ENCODE measurements around the gene RRAS2.
A peak's percentile ranks its signal among the peaks of the same experiment; 100 is the strongest.

RRAS2 gene

DNA sequence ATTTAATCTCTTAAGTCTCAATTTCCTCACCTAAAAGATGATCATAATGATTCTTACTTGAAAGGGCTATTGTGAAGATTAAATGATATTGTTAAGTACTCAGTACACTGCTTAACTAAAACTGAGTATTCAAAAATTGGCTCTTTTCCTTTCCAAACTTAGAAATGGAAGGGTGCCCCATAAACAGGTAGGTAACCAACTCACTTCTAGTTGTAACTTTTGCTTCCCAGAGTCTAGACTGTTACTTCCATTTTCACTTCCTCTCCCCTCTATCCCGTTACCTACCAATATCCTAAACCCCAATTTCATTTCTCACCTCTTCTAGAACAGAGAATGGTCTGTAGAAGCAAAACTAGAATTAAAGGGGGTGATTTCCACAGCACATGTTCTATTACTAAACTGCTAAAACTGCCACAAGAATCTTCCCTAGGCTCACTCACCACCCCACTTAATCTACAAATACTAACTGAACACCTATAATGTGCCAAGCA, 50.0 kb downstream of the RRAS2 start:
- H3K27ac Mint-ChIP-seq: no peak overlapping the region
- H3K9me3 Mint-ChIP-seq: no peaks in the 10 kb centered on the region
- TF ChIP-seq, protein P1, sequence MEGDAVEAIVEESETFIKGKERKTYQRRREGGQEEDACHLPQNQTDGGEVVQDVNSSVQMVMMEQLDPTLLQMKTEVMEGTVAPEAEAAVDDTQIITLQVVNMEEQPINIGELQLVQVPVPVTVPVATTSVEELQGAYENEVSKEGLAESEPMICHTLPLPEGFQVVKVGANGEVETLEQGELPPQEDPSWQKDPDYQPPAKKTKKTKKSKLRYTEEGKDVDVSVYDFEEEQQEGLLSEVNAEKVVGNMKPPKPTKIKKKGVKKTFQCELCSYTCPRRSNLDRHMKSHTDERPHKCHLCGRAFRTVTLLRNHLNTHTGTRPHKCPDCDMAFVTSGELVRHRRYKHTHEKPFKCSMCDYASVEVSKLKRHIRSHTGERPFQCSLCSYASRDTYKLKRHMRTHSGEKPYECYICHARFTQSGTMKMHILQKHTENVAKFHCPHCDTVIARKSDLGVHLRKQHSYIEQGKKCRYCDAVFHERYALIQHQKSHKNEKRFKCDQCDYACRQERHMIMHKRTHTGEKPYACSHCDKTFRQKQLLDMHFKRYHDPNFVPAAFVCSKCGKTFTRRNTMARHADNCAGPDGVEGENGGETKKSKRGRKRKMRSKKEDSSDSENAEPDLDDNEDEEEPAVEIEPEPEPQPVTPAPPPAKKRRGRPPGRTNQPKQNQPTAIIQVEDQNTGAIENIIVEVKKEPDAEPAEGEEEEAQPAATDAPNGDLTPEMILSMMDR (IDR thresholded peaks at IDR 0.05; ENCODE audit: unreplicated experiment in 3 of 3): no peak
- H3K4me3 Mint-ChIP-seq: no peak overlapping the region
- no peaks in the 10 kb centered on the region for H3K27me3 Mint-ChIP-seq (ENCODE audit: low read depth)
- peaks cover 23% of the 10 kb centered on the region for H3K4me1 Mint-ChIP-seq
- H3K36me3 Mint-ChIP-seq (ENCODE audit: low read depth): no peaks in the 10 kb centered on the region

DNA sequence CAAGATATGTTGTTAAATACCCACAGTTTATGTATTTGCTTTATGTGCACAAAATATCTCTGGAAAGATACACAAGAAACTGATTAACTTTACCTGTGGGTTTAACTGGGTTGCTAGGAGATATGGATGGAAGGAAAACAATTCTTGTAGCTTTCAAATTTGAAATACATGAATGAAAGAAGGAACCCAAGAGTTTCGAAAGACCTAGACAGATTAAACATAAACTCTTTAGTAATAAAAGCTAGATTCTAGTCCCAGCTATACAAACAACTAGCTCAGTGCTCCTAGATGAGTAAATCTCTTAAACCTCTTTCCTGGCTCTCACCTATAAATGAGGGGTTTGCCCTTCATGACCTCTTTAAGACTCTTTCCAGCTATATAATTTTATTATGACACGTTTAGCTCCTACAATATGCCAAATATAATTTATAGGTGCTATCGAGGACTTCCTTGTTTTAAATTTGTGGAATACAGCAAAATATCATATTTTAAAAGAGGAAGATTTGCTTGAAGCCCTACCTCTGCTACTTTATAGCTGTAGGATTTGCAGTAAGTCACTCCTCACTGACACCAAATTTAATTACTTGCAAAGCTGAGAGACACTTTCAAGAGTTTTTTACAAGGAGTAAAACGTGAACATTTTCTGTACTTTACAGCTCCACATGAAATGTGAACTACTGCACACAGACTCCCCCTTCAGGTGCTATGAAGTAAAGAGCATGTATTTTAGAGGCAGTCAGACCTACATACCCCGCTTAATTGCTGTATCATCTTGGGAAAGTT, 50.7 kb downstream of the RRAS2 start:
- Mint-ChIP-seq H3K4me3 (no peak overlapping the region), H3K9me3 (no peaks in the 10 kb centered on the region), H3K27ac (peak overlapping the region in 1 of 3 experiments; percentile 19), H3K36me3 (ENCODE audit: low read depth) (no peaks in the 10 kb centered on the region), H3K27me3 (ENCODE audit: low read depth) (no peaks in the 10 kb centered on the region), H3K4me1 (peaks cover 23% of the 10 kb centered on the region)
- TF ChIP-seq, protein P1 (IDR thresholded peaks at IDR 0.05; ENCODE audit: unreplicated experiment in 3 of 3): peak; percentile 52 to 68 (median 59)

DNA sequence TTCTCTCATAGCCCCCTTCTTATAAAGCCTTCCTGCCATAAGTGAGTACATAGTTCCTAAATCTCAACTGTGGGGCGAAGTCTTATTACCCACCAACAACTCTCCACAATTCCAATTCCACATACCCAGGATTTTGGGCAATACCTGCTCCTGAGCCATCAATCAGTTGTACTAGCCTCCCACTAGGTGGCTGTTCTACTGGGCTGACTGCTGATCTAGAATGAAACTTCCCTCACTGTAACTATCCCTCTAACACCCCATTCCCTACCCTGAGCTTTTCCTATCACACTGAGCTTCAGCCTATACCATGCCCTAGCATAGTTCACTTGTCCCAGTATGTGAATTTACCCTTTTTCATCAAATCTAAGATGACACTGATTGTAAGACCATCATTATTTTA, 52.5 kb downstream of the RRAS2 start:
- Mint-ChIP-seq H3K9me3 (no peaks in the 10 kb centered on the region), H3K4me3 (no peak overlapping the region), H3K4me1 (peaks cover 27% of the 10 kb centered on the region), H3K27ac (peak overlapping the region; percentile 53 to 73 (median 70)), H3K27me3 (ENCODE audit: low read depth) (no peaks in the 10 kb centered on the region), H3K36me3 (ENCODE audit: low read depth) (no peaks in the 10 kb centered on the region)
- TF ChIP-seq, protein P1 (IDR thresholded peaks at IDR 0.05; ENCODE audit: unreplicated experiment in 3 of 3): no peak

DNA sequence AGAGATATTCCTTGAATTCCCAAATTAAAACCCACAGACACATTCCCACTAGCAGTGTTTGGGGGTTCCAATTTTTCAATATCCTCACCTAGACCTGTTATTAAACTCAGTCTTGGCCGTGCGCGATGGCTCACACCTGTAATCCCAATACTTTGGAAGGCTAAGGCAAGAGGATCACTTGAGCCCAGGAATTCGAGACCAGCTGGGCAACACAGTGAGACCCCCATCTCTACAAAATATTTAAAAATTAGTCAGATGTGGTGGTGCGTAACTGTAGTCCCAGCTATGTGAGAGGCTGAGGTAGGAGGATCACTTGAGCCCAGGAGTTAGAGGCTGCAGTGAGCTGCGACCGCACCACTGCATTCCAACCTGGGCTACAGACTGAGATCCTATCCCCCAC, 53.3 kb downstream of the RRAS2 start:
- Mint-ChIP-seq H3K4me1 (peaks cover 27% of the 10 kb centered on the region), H3K36me3 (ENCODE audit: low read depth) (no peaks in the 10 kb centered on the region), H3K4me3 (no peak overlapping the region)

DNA sequence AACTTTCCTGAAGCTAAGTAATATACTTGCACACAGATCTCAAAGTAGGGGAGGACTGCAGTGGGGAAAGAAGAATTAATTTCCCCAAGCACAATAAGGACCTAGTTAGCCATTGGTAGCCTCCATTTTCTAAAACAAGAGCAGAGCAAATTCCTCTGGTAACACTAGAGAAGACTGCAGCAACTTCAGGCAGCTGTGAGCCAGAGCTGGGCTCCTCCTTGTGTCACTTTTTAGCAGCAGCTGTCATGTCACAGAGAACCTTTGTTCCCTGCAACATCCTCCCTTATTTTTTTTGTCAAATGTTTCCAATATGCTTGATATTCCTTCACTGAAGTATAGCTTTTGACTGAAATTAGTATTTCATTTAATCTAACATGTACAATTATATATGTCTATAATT, 54.4 kb downstream of the RRAS2 start:
- H3K36me3 Mint-ChIP-seq (ENCODE audit: low read depth): no peaks in the 10 kb centered on the region
- no peak overlapping the region for H3K4me3 Mint-ChIP-seq
- H3K9me3 Mint-ChIP-seq: no peaks in the 10 kb centered on the region
- TF ChIP-seq, protein P1 (IDR thresholded peaks at IDR 0.05; ENCODE audit: unreplicated experiment in 3 of 3): no peak
- no peaks in the 10 kb centered on the region for H3K27me3 Mint-ChIP-seq (ENCODE audit: low read depth)
- H3K4me1 Mint-ChIP-seq: peaks cover 27% of the 10 kb centered on the region
- H3K27ac Mint-ChIP-seq: peak overlapping the region; percentile 65 to 78 (median 66)

More for the DNA sequence above, 53.3 kb downstream of the RRAS2 start:
- Mint-ChIP-seq H3K27ac (peak overlapping the region; percentile 65 to 78 (median 66)), H3K27me3 (ENCODE audit: low read depth) (no peaks in the 10 kb centered on the region), H3K9me3 (no peaks in the 10 kb centered on the region)
- TF ChIP-seq, protein P1 (IDR thresholded peaks at IDR 0.05; ENCODE audit: unreplicated experiment in 3 of 3): no peak

Data from nephron (organoid).